Measurements from ENCODE around the gene RNU6-1.

Gene RNU6-1

DNA sequence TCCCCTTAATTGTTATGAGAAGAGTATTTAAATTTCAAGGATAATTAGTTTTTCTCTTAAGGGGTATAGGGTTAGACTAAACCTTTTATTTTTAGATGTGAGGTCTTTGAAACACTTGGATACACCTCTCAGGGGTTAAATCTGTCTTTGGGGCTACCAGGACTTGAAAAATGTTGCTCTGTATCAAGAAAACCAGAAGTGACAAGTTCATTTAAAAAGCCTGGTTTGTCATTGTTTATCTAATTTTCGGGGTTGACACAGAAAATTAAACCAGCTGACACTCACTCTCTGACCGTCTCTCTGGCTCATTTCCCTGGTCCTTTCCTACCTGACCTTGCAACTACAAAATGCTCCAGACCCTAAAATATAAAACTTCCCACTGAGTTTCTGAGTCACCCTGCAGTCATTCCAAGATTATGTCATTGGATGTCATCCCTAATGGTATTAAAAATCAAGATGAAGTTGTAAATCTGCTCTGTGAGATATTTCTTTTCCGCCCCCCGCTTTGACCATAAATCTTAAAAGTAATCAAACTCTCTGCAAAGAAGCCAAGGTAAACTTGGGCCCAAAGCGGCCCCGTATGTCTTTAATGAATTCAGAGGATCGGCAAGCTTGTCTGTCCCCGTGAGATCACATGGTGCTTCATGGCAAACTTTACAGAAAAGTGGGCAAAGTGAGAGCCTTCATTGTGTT is 47.4 kb downstream of the RNU6-1 start:
- H3K27ac ChIP-seq = no peak overlapping the region
- CTCF ChIA-PET = no interaction called here
- POLR2A ChIA-PET (ENCODE audit: low non-redundant PET) = no interaction called here
- TF ChIP-seq, protein P1, sequence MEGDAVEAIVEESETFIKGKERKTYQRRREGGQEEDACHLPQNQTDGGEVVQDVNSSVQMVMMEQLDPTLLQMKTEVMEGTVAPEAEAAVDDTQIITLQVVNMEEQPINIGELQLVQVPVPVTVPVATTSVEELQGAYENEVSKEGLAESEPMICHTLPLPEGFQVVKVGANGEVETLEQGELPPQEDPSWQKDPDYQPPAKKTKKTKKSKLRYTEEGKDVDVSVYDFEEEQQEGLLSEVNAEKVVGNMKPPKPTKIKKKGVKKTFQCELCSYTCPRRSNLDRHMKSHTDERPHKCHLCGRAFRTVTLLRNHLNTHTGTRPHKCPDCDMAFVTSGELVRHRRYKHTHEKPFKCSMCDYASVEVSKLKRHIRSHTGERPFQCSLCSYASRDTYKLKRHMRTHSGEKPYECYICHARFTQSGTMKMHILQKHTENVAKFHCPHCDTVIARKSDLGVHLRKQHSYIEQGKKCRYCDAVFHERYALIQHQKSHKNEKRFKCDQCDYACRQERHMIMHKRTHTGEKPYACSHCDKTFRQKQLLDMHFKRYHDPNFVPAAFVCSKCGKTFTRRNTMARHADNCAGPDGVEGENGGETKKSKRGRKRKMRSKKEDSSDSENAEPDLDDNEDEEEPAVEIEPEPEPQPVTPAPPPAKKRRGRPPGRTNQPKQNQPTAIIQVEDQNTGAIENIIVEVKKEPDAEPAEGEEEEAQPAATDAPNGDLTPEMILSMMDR (conservative IDR thresholded peaks at IDR 0.05; ENCODE audit: low read depth) = no peak
- DNase-seq (ENCODE audit: low spot score) = peak; percentile 12

DNA sequence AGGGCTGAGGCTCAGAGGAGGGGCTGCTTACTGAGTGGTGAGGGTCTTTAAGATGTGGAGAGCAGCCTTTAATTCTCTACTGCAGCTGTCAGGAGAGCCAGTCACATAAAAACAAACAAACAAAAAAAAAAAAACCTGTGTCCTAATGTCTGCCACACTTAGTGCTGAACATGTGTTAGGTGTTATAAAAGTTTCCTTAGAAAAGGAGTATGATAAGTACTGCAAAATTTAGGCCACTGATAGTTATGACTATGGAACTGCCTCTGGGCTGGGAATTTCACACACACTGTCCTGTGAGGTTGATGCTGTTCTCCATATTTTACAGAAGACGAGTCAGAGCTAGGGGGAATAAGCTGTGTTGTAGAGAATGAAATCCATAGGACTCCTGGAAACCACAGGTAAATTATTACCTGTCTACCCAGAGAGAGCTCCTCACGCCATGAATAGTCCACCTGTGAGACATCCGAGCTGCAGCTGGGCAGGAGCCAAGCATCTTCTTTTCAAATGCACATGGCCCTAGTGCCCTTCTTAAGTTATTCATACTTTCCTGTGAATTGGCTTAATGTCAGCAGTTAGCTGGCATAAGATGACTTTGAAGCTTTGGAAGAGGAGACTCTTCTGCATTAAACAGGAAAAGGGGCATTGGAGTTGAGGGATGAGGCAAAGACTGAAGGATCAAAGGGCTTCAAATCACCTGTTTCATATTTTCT is 49.1 kb downstream of the RNU6-1 start:
- TF ChIP-seq, protein P1 (conservative IDR thresholded peaks at IDR 0.05; ENCODE audit: low read depth) = no peak
- no peak for DNase-seq (ENCODE audit: low spot score)
- H3K27ac ChIP-seq = no peak overlapping the region
- CTCF ChIA-PET = interaction anchor here (0.7 kb wide), 1 partner anchor 18 kb away, joined by 3 read pairs; no protein-coding TSS in a partner anchor
- POLR2A ChIA-PET (ENCODE audit: low non-redundant PET) = no interaction called here

All from RWPE1 (cell line).